Panc1 (cell line): ENCODE results near the gene GFI1B.

Source experiments
- CTCF ChIP-seq: fragments of 450-650 bp; IDR thresholded peaks from 2 replicates; pipeline ENCODE4 v1.5.1; 2017; ENCODE audit warnings: mild to moderate bottlenecking
- POLR2AphosphoS5 ChIP-seq: IDR thresholded peaks from 2 replicates; pipeline ENCODE4 v1.6.1; 2012; ENCODE audit warnings: mild to moderate bottlenecking, low read depth, low read length, moderate library complexity
- TCF7L2 ChIP-seq: IDR thresholded peaks from 2 replicates; pipeline ENCODE4 v1.6.1; 2011; ENCODE audit warnings: mild to moderate bottlenecking, low read depth, low read length, inconsistent platforms

- no peak for TF ChIP-seq CTCF
- TF ChIP-seq POLR2AphosphoS5: no peak
- no peak for TF ChIP-seq TCF7L2
Measured at GRCh38 chr9:132970324-132971062, 8.0 kb upstream of the GFI1B start.
